ENCODE results near the gene WDR27. TPM values are rescaled to one million over a fixed set of nuclear protein-coding genes. Genes with fewer than 3 reads are reported as not detected.
"Not testable (repeated sequence)": the region's sequence is repeated elsewhere in the genome, so short reads cannot be mapped to it uniquely, and the experiment has no call there.

The WDR27 gene
- total RNA-seq, 2 experiments from 2014 or later: 77.2 to 108 TPM

DNA sequence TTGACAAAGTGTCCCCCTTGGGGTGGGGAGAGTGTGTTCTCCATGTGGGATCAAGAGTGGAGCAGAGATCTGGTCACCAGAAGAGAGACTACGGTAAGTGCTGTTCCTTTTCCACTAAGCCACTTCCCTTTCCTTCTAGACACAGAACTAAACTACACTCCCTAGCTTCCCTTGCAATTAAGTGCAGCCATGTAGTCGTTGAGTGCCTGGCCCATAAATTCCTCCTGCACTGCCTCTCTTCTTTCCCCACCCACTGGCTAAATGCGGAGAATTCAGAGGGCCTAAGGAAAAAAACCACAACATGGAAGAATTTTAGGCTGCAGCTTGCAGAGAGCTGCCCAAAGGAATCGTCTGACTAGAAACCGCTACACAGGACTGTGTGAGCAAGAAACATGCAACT lies 1.5 kb downstream of the WDR27 start:
- intact Hi-C loops (cut with micrococcal nuclease; ENCODE audit: unreplicated experiment): loop anchor here (5.0 kb wide), 1 partner anchor 852 kb away; the partner anchor contains the start of genes PSMB1 and TBP
- H3K36me3 ChIP-seq (ENCODE audit: insufficient read depth, low read length): peaks cover 62% of the 10 kb centered on the region
- peak overlapping the region; percentile 90 for H3K4me3 ChIP-seq (ENCODE audit: low read depth, low read length, poor library complexity, severe bottlenecking)
- no peak overlapping the region for H3K27ac ChIP-seq (ENCODE audit: low read depth, low read length, poor library complexity, severe bottlenecking)
- peaks cover 29% of the 10 kb centered on the region for H4K20me1 ChIP-seq (ENCODE audit: insufficient read depth, low read length)
- H3K4me2 ChIP-seq (ENCODE audit: low read length): peak overlapping the region; percentile 92
- no peaks in the 10 kb centered on the region for H3K9me2 ChIP-seq (ENCODE audit: insufficient read depth, low read length)
- no peak for DNase-seq (ENCODE audit: low spot score)
- peaks cover 34% of the 10 kb centered on the region for H3K4me1 ChIP-seq (ENCODE audit: insufficient read depth, low read length, poor library complexity, severe bottlenecking)
- POLR2A ChIA-PET: interaction anchor here (1.0 kb wide), 1 partner anchor 89 kb away, joined by 3 read pairs; no protein-coding TSS in a partner anchor
- peaks cover 9% of the 10 kb centered on the region; the same call in 1 of the 2 replicates for H3K9me3 ChIP-seq (ENCODE audit: low read length)
- peaks cover 56% of the 10 kb centered on the region for H3K79me2 ChIP-seq (ENCODE audit: insufficient read depth, low read depth, low read length)
- TF ChIP-seq, protein P1, sequence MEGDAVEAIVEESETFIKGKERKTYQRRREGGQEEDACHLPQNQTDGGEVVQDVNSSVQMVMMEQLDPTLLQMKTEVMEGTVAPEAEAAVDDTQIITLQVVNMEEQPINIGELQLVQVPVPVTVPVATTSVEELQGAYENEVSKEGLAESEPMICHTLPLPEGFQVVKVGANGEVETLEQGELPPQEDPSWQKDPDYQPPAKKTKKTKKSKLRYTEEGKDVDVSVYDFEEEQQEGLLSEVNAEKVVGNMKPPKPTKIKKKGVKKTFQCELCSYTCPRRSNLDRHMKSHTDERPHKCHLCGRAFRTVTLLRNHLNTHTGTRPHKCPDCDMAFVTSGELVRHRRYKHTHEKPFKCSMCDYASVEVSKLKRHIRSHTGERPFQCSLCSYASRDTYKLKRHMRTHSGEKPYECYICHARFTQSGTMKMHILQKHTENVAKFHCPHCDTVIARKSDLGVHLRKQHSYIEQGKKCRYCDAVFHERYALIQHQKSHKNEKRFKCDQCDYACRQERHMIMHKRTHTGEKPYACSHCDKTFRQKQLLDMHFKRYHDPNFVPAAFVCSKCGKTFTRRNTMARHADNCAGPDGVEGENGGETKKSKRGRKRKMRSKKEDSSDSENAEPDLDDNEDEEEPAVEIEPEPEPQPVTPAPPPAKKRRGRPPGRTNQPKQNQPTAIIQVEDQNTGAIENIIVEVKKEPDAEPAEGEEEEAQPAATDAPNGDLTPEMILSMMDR (conservative IDR thresholded peaks at IDR 0.05; ENCODE audit: low read length): no peak
- no peak for TF ChIP-seq EZH2phosphoT487 (IDR thresholded peaks at IDR 0.05; ENCODE audit: borderline replicate concordance, low read depth, low read length)
- BruUV-seq (replicated peaks): no TSS peak
- no peak overlapping the region for H2AFZ ChIP-seq (ENCODE audit: low read length)
- CTCF ChIA-PET (ENCODE audit: unreplicated experiment): no interaction called here

DNA sequence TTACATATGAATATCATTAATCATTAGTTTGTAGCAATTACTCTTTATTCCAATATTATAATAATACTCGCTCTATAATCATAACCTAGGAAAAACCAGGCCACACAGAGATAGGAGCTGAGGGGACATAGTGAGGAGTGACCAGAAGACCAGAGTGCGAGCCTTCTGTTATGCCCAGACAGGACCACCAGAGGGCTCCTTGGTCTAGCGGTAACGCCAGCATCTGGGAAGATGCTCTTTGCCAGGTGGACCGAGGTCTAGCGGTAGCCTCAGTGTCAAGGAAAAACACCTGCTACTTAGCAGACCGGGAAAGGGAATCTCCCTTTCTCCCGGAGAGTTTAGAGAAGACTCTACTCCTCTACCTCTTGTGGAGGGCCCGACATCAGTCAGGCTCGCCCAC lies 4.7 kb downstream of the WDR27 start:
- POLR2A ChIA-PET; H3K4me1 ChIP-seq (ENCODE audit: insufficient read depth, low read length, poor library complexity, severe bottlenecking); CTCF ChIA-PET (ENCODE audit: unreplicated experiment); DNase-seq (ENCODE audit: low spot score); H3K4me2 ChIP-seq (ENCODE audit: low read length); H3K9me3 ChIP-seq (ENCODE audit: low read length); H3K9me2 ChIP-seq (ENCODE audit: insufficient read depth, low read length); H2AFZ ChIP-seq (ENCODE audit: low read length); H3K27ac ChIP-seq (ENCODE audit: low read depth, low read length, poor library complexity, severe bottlenecking); BruUV-seq (replicated peaks); intact Hi-C loops (cut with micrococcal nuclease; ENCODE audit: unreplicated experiment); H3K4me3 ChIP-seq (ENCODE audit: low read depth, low read length, poor library complexity, severe bottlenecking): not testable (repeated sequence)
- TF ChIP-seq, protein P1 (conservative IDR thresholded peaks at IDR 0.05; ENCODE audit: low read length): peak; percentile 48; the same call in 1 of the 2 replicates
- H3K36me3 ChIP-seq (ENCODE audit: insufficient read depth, low read length): peaks cover 62% of the 10 kb centered on the region
- H3K79me2 ChIP-seq (ENCODE audit: insufficient read depth, low read depth, low read length): peaks cover 31% of the 10 kb centered on the region
- H4K20me1 ChIP-seq (ENCODE audit: insufficient read depth, low read length): peaks cover 10% of the 10 kb centered on the region; the same call in 1 of the 2 replicates

DNA sequence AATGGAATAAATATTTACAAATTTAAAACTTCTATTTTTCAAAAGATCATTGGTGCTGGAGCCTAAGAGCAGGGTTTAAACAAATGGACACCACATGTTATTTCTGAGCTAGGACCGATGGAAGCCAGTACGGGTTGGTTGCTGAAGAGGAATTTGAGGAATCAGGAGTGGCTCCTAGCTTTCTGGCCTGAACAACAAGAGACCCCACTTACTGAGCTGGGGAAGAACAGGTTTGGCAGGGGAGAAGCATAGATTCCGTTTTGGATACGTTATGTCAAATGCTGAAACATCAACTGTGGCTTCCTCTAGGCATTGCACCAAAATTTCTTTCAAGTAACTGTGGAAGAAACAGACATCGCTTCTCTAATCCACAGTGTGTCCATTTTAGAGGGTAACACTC lies 6.7 kb downstream of the WDR27 start:
- no peak overlapping the region for H2AFZ ChIP-seq (ENCODE audit: low read length)
- peaks cover 9% of the 10 kb centered on the region; the same call in 1 of the 2 replicates for H3K9me3 ChIP-seq (ENCODE audit: low read length)
- ChIA-PET CTCF (ENCODE audit: unreplicated experiment) (no interaction called here), POLR2A (no interaction called here)
- H3K36me3 ChIP-seq (ENCODE audit: insufficient read depth, low read length): peaks cover 68% of the 10 kb centered on the region
- peaks cover 3% of the 10 kb centered on the region; the same call in 1 of the 2 replicates for H4K20me1 ChIP-seq (ENCODE audit: insufficient read depth, low read length)
- no peaks in the 10 kb centered on the region for H3K9me2 ChIP-seq (ENCODE audit: insufficient read depth, low read length)
- peaks cover 12% of the 10 kb centered on the region; the same call in 1 of the 2 replicates for H3K79me2 ChIP-seq (ENCODE audit: insufficient read depth, low read depth, low read length)
- intact Hi-C loops (cut with micrococcal nuclease; ENCODE audit: unreplicated experiment): no loop called here
- no peak for TF ChIP-seq EZH2phosphoT487 (IDR thresholded peaks at IDR 0.05; ENCODE audit: borderline replicate concordance, low read depth, low read length)
- TF ChIP-seq, protein P1 (conservative IDR thresholded peaks at IDR 0.05; ENCODE audit: low read length): no peak
- DNase-seq (ENCODE audit: low spot score): no peak
- BruUV-seq (replicated peaks): no TSS peak
- no peak overlapping the region for H3K4me3 ChIP-seq (ENCODE audit: low read depth, low read length, poor library complexity, severe bottlenecking)
- peaks cover 2% of the 10 kb centered on the region for H3K4me1 ChIP-seq (ENCODE audit: insufficient read depth, low read length, poor library complexity, severe bottlenecking)
- H3K4me2 ChIP-seq (ENCODE audit: low read length): no peak overlapping the region
- H3K27ac ChIP-seq (ENCODE audit: low read depth, low read length, poor library complexity, severe bottlenecking): no peak overlapping the region
